T-helper 22 cell (primary cell): ENCODE data around the gene UMAD1.

ENCODE experiments used
- DNase-seq: peaks from one replicate; pipeline ENCODE4 v3.0.0-alpha.2; 2020; ENCODE audit warnings: low read depth

Gene UMAD1

GRCh38 chr7:7640221-7641128, at the start of gene UMAD1:
Gene UMAD1 (plus strand): TSS chr7:7640752. CDS start chr7:7673372, 32,620 bp downstream.
- peak; percentile 99 for DNase-seq

GRCh38 chr7:7595451-7595850, 45.1 kb upstream of the UMAD1 start:
- no peak for DNase-seq

GRCh38 chr7:7596176-7596575, 44.4 kb upstream of the UMAD1 start:
- DNase-seq: no peak

- no peak for DNase-seq
These were observed 33.5 kb upstream of the UMAD1 start for GRCh38 chr7:7607010-7607409.

- no peak for DNase-seq
These were observed 31.2 kb upstream of the UMAD1 start for GRCh38 chr7:7609330-7609729.

- DNase-seq: no peak
These were observed 28.0 kb upstream of the UMAD1 start for GRCh38 chr7:7612519-7612918.

- no peak for DNase-seq
These were observed 27.3 kb upstream of the UMAD1 start for GRCh38 chr7:7613210-7613609.

- DNase-seq: no peak
These were observed 26.4 kb upstream of the UMAD1 start for GRCh38 chr7:7614018-7614741.

GRCh38 chr7:7617550-7617949, 23.0 kb upstream of the UMAD1 start:
- no peak for DNase-seq

GRCh38 chr7:7618410-7618809, 22.1 kb upstream of the UMAD1 start:
- DNase-seq: no peak

GRCh38 chr7:7620236-7620635, 20.3 kb upstream of the UMAD1 start:
- DNase-seq: no peak

- no peak for DNase-seq
These were observed 19.8 kb upstream of the UMAD1 start for GRCh38 chr7:7620644-7621210.

GRCh38 chr7:7628476-7628875, 12.1 kb upstream of the UMAD1 start:
- no peak for DNase-seq

- no peak for DNase-seq
These were observed 9.8 kb upstream of the UMAD1 start for GRCh38 chr7:7630626-7631329.

- DNase-seq: no peak
These were observed 1.1 kb upstream of the UMAD1 start for GRCh38 chr7:7639421-7639820.

- peak; percentile 25 for DNase-seq
These were observed 718 bp upstream of the UMAD1 start for GRCh38 chr7:7639847-7640220.

GRCh38 chr7:7641129-7641663, 644 bp downstream of the UMAD1 start:
- no peak for DNase-seq

- no peak for DNase-seq
These were observed 1.5 kb downstream of the UMAD1 start for GRCh38 chr7:7642081-7642480.

GRCh38 chr7:7647495-7648036, 7.0 kb downstream of the UMAD1 start:
- no peak for DNase-seq

- no peak for DNase-seq
These were observed 10.2 kb downstream of the UMAD1 start for GRCh38 chr7:7650682-7651206.

- DNase-seq: no peak
These were observed 10.9 kb downstream of the UMAD1 start for GRCh38 chr7:7651479-7651878.
